ENCODE data around the gene PHF11.
"Not testable (repeated sequence)": the region's sequence is repeated elsewhere in the genome, so short reads cannot be mapped to it uniquely, and the experiment has no call there.

The PHF11 gene

DNA sequence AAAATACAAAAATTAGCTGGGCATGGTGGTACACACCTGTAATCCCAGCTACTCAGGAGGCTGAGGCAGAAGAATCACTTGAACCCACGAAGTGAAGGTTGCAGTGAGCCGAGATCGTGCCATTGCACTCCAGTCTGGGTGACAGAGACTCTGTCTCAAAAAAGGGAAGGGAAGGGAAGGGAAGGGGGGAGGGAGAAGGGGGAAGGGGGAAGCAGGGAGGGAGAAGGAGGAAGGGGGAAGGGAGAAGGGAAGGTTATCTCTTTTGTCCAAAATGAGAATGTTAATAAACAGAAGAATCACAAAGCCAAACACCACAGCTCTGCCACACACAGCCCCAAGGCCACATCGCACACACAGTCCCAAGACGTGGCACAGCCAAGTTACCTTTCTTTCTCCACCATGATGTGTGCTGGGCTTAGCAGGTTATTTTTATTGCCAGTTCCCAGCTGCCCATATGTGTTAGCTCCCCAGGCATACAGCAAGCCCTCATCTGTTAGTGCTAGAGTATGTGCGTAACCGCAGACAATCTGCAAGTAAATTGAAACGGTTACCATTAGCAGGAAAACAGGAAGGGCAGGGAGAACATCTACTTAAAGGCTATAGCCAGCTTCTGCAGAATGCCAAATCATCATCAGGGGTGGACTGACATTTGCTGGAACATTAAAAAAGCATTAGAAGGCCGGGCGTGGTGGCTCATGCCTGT is 55.3 kb downstream of the PHF11 start:
- no peak for DNase-seq

DNA sequence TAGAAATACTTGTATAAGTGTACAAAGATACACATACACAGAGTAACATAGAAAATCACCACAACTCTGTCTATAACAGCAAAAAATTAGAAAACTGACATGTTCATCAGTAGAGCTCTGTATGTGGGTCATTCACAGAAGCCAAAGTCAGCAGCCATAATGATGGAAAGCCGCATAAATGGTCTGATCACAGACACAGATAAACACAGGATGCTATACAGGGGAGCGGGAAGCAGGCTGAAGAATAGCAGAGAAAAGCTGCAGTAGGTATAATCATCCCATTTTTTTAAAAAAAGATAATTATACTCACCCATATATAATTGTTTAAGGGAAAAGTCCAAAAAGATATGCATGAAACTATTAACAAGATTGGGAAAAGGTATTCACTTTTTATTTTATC is 58.1 kb downstream of the PHF11 start:
- no peak for DNase-seq

DNA sequence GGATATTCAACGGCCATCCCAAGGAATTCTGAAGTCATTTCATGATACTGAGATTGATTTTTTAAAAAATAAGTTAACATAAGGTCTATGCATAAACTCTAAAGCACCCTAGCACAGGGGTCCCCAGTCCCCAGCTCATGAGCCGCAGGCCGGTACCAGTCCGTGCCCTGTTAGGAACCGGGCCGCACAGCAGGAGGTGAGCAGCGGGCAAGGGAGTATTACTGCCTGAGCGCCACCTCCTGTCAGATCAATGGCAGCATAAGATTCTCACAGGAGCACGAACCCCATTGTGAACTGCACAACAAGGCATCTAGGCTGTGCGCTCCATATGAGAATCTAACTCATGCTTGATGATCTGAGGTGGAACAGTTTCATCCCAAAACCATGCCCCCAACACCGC is 58.6 kb downstream of the PHF11 start:
- DNase-seq, result no peak

DNA sequence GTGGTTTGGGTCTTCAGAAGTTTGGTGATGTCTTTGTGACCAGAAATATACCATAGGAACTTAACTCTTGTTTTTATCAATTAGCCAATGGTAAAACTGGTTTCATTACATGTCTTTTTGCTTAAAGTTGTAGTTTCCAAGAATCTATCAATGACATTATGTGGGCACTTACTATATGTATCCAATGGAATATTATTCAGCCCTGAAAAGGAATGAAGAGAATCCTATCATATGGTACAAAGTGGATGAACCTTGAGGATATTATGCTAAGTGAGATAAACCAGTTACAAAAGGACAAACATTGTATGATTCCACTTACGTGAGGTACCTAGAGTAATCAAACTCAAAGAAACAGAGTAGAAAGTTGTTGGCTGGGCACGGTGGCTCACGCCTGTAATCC is 63.3 kb downstream of the PHF11 start:
- DNase-seq, result no peak

DNA sequence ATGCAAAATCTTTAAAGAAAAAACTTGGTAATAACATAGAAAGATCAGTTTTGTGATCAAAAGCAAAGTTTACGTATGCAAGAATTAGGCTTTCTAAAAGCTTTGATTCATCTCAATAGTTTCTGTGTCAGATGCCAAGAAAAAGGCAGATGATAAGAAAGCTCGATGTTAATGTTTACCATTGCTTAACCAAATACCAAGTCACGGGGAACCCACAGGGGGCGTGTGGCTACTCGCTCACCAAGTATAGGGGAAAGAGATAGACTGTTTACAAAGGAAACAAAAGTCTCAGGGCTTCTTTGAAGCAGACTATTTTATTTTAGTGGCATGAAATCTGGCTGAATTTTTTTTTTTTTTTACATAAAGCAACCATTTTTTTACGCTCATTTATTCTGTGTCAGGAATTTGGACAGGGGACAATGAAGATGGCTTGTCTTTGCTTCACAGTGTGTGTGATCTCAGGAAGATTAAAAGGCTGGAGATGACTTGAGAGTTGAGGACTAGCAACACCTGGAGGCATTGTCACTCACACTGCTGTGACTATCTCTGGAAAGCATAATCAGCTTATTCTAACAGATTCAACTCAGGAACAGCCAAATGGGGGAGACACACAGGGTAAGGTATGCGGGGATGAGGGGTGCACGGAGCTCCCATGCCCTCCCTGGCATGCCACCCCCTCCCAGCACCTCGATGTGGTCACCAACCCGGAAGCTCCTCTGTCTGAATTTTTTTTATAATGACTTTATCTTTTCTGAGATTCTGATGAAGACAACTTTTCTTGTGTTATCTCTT is 64.7 kb downstream of the PHF11 start:
- no peak for DNase-seq

DNA sequence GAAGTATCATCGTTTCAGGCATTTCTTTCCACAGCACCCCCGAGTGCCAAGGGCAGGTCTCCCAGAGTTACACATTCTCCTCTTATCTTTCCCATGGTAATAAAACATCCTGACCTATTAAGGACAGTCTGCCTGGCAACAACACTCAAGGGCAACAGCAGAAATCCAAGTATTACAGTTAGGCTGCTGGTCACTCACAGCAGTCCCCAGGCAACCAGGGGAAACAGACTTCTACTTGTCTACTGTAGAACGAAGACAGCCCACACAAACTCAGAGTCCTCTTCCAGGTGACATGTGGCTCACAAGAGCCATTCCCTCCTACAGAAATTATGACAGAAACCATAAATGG is 65.3 kb downstream of the PHF11 start:
- DNase-seq, result no peak

DNA sequence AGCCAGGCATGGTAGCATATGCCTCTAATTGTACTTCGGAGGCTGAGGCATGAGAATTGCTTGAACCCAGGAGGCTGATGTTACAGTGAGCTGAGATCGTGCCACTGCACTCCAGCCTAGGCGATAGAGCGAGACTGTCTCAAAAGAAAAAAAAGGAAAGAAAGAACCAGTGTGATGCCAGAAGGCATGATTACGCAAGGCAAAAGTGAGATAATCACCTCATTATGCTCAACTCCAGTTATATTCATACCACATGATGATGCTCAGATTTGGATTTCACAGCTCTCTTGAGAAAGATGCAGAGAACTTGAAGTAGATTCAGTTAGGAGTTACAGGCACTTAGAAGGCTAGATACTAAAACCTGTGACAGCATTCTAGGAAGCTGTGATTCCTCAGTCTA is 67.8 kb downstream of the PHF11 start:
- no peak for DNase-seq

DNA sequence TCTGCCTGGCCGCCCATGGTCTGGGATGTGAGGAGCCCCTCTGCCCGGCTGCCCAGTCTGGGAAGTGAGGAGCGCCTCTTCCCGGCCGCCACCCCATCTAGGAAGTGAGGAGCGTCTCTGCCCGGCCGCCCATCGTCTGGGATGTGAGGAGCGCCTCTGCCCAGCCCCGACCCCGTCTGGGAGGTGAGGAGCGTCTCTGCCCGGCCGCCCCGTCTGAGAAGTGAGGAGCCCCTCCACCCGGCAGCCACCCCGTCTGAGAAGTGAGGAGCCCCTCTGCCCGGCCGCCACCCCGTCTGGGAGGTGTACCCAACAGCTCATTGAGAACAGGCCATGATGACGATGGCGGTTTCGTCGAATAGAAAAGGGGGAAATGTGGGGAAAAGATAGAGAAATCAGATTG is 69.7 kb downstream of the PHF11 start:
- DNase-seq, result not testable (repeated sequence)

DNA sequence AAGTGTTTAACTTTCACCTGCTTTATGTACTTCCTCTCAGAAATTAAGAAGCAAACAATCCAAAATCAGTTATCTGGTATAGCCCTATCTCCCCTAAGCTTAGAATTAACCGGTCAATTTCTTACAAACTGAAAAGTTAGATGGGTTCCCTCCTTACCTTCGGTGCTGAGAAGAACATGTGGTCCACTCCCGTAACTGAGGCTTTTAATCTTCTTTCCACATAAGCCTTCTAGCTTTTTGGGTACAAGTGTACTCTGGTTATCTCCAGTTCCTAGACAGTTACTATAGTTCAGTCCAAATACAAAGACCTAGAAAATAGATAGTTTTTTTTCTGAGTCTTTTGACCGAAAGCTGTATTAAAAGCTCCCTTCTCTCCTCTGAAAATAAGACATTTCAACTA is 70.7 kb downstream of the PHF11 start:
- DNase-seq, result no peak

DNA sequence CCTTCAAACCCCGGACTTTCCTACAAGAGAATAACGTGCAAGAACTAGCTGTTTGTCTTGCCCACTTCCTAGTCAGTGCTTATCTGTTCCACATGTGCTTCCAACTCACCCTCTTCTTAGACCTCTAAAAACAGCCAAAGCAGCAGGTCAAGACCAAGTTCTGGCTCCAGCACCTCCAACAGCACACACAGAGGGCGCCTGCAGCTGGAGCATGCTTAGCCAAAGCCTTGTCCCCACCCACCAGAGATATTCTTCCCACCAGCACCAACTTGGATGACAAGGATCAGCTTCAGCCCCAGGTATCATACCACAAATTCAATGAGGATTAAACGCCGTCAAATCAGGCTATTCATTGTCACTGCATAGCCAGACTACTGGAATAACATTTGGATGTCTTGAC is 71.7 kb downstream of the PHF11 start:
- no peak for DNase-seq

DNA sequence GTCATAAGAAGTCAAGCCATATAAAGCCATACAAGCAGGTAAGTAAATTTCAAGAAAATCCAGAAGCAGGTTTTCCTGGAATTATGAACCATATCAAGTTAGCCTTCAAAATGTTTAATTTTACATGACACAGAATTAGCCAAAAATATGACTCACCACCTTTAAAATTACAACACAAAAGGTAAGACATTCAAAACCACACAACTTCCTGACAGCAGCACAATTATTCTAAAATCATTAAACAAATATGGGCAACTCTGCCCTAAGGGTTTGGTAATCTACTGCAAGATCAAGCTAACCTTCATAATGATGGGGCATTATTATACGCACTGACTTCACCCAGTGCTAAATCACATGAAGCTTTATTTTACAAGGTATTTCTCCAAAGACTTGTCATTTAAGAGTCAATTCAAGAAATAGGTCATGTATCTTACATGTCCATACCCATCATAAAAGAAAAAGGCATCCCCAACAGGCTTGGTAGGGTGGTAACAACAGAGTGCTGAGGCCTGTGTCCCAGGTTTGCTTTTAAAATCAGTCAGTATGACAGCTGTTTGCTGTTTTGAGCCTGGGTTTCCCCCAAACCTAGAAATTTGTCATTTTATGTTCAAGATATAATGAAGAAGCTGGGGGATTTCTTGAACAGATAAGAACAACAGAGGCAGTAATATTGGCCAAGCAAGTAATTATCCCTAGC is 74.4 kb downstream of the PHF11 start:
- DNase-seq, result no peak

DNA sequence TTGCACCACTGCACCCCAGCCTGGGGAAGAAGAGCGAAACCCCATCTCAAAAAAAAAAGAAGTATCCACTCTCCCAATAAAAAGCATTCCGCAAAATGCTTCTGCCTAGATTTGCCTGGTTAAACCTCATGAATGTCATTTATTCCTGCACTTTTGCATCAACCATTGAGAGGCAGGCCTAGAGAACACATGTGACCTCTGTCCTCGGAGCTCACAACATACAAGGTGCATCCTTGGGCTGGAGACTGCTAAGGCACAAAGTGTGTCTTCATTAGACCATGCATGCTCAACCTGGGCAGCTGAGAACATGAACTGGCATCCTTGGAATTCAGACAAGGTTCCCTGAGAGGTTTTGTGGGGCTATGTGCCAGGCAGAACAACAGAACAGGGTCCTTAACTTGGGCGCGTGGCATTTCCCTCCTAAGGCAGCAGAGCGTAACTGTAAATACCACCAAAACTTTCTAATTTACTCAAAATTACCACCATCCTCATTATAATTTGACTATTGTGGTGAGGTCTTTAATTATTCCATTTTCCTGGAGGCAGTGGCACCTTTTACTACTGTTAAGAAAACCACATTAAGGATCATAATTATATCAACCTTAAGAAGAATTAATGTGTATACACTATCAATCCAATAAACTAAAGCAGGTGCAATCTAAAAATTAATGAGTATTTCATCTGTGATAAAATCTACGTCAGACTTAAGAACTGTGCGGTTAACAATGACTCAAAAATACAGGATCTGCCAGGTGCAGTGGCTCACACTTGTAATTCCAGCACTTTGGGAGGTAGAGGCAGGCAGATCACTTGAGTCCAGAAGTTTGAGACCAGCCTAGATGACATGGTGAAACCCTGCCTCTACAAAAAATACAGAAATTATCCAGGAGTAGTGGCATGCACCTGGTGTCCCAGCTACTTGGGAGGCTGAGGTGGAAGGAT is 75.8 kb downstream of the PHF11 start:
- no peak for DNase-seq

All from stimulated activated CD4-positive, alpha-beta T cell treated with anti-CD3 and anti-CD28 coated beads, Interleukin-4, amount 100 ng/mL, for 4 hours (primary cell).